Rectal smooth muscle tissue (tissue), 1 donor: ENCODE results near the gene WWOX.

Source experiments
- H3K27ac ChIP-seq: one replicate; pipeline ENCODE4 v1.7.0; 2013; ENCODE audit warnings: low read depth, low read length, inconsistent platforms
- H3K27me3 ChIP-seq: one replicate; pipeline ENCODE4 v1.7.0; 2013; ENCODE audit warnings: low read length; ENCODE audit not compliant: control insufficient read depth, insufficient read depth
- H3K36me3 ChIP-seq: one replicate; pipeline ENCODE4 v1.7.0; 2013; ENCODE audit warnings: low read length; ENCODE audit not compliant: control insufficient read depth, insufficient read depth
- H3K4me1 ChIP-seq: one replicate; pipeline ENCODE4 v1.7.0; 2013; ENCODE audit warnings: low read length; ENCODE audit not compliant: control insufficient read depth, insufficient read depth
- H3K4me3 ChIP-seq: one replicate; pipeline ENCODE4 v1.7.0; 2013; ENCODE audit warnings: low read length
- H3K9ac ChIP-seq: one replicate; pipeline ENCODE4 v1.7.0; 2013; ENCODE audit warnings: low read length

Gene WWOX

DNA sequence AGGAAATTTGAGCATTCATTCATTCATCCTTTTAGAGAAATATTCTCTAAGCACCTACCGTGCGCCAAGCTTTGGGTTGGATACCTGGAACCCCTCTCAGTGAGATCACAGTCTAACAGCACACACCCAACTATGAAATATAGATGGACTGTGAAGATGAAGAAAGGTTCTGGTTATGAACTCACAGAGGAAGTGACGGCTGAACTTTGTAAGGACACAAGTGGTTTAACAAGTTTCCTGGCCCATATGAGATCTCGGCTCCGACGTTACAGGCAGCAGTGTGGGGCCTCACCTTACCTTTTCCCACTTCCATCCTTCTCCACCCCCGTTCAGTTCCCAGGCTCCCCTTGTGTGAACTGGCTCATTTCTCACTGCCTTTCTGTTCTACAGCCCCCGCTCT lies 1094.8 kb downstream of the WWOX start:
- H3K9ac ChIP-seq: no peak overlapping the region
- H3K27me3 ChIP-seq: no peaks in the 10 kb centered on the region
- H3K36me3 ChIP-seq: no peaks in the 10 kb centered on the region
- no peak overlapping the region for H3K4me3 ChIP-seq
- H3K4me1 ChIP-seq: no peaks in the 10 kb centered on the region
- H3K27ac ChIP-seq: no peak overlapping the region

DNA sequence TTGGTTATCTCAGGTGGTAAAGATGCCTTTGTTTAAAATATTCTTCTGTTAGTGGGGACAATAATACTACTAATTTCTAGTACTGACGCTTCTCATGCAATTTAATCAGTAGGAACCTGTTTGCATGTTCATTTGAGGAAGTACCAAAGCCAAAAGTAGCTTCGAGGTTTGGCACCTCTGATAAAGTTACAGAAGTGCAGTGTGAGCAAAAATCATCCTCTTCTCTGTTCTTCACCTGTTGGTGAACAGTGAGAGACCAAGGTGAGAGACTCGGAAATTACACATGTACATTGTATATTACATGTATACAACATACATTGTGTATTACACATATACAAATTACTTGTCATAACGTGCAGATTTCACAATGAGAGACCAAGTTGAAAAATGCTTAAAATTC lies 1096.5 kb downstream of the WWOX start:
- Histone ChIP-seq H3K27ac (no peak overlapping the region), H3K4me3 (no peak overlapping the region), H3K4me1 (no peaks in the 10 kb centered on the region), H3K27me3 (no peaks in the 10 kb centered on the region), H3K9ac (no peak overlapping the region), H3K36me3 (no peaks in the 10 kb centered on the region)

DNA sequence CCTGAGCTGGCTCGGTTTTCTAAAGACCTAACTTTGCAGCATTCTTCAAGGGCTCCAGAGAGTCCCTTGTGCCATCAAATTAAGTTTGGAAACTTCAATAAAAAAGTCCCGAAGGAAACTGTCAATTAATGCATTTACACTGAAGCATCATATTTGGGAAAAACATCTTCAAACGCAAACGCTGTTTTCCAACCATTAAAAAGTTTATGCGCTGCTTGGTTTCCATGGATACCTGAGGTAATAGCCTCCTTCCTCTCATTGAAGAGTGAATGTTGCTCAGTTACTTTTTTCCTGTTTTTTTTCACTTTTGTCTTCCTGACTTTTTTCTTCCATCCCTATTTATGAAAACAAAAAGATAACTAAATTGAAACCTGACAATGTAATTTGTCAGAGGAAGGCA lies 1102.0 kb downstream of the WWOX start:
- Histone ChIP-seq H3K9ac (no peak overlapping the region), H3K36me3 (no peaks in the 10 kb centered on the region), H3K4me1 (no peaks in the 10 kb centered on the region), H3K27me3 (no peaks in the 10 kb centered on the region), H3K4me3 (no peak overlapping the region), H3K27ac (no peak overlapping the region)

DNA sequence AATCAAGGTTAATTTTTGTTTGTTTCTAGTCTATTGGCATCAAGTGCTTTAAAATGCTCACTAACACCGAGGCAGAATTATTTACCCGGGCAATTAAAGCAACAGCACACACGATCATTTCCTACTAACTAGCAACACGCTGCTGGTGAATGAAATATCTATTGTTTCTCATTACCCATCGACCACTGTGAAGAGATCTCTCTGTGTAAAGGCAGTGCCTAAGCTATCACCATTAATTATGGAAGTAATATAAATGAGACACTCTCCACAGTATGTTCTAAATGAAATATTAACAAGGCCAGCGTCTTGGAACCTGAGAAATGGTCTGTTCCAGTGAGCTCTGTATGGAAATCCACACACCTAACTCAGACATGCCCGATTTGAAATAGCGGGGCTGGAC lies 1103.5 kb downstream of the WWOX start:
- Histone ChIP-seq H3K4me3 (no peak overlapping the region), H3K27me3 (no peaks in the 10 kb centered on the region), H3K27ac (no peak overlapping the region), H3K9ac (no peak overlapping the region), H3K36me3 (no peaks in the 10 kb centered on the region), H3K4me1 (no peaks in the 10 kb centered on the region)

DNA sequence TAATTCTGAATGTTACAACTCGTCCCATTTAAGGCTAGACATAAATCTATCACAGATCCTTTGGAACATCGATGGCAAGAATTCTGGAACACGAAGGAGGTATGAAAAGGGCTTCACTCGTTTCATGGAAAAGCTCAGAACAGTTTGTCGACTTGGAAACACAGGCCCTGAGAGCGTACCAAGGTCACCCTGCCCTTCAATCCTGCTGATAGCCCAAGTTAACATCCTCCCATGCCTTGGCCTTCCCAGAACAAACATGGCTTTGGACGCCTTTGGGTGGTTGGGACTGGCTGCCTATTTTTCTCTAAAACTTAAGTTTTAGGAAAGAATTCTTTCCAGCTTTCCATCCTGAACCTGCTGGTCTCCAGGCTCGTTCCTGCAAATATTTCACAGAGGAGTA lies 1105.0 kb downstream of the WWOX start:
- H3K36me3 ChIP-seq: no peaks in the 10 kb centered on the region
- H3K4me1 ChIP-seq: no peaks in the 10 kb centered on the region
- H3K4me3 ChIP-seq: no peak overlapping the region
- no peak overlapping the region for H3K27ac ChIP-seq
- no peak overlapping the region for H3K9ac ChIP-seq
- H3K27me3 ChIP-seq: no peaks in the 10 kb centered on the region

DNA sequence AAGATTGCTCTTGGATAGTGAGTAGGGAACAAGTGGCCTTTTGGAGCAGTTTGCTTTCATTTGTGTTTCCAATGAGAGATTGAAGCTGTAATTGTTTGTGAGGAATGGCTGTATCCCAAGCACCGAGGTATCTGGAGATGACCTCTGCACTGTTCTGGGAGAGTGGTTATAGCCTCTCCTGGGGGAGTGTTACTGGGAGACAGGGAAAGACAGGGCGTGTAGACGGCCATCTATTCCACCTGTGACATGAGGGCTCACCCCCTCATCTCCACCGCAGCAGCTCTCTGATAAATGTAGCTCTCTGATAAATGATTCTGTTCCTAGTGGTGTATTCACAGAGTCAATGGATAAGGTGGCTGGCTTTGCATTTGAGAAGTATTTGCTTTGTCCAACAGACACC lies 1107.4 kb downstream of the WWOX start:
- Histone ChIP-seq H3K36me3 (no peaks in the 10 kb centered on the region), H3K27me3 (no peaks in the 10 kb centered on the region), H3K9ac (no peak overlapping the region), H3K4me3 (no peak overlapping the region), H3K4me1 (no peaks in the 10 kb centered on the region), H3K27ac (no peak overlapping the region)

DNA sequence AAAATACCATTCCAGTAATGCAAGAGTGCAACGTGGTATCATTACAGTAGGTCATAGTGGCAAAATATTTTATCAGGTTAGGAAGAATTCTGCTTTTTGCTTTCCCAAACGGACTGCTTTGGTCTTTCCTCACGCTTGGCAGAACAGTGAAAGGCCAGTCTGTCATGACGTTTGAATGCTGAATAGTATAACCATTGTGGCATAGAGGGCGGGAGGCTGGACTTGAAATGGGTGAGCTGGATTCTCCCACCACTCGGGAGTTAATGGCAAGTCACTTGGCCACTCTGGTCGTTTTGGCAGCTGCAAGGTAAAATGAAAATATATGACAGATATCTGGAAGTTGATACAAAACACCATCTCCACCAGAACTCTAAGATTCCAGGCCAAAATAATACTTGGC lies 1109.9 kb downstream of the WWOX start:
- H3K27ac ChIP-seq: no peak overlapping the region
- H3K9ac ChIP-seq: no peak overlapping the region

DNA sequence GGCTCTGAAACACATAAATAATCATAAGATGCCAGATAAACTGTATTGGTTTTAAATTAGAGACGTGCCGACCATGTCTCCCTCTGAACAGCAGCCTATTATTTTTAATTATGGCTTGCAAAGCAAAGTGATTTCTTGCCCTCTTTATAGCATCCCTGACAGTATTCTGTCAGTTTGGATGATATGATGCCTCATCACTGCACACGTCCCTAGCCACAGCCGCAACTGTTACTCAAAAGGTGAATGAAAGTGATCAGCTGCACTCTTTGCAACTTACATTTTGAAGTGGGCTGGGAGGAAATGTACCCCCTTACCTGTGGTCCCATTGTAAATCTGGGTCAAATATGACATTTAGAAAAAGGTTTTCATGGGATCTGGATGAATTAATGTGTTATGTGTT lies 1111.2 kb downstream of the WWOX start:
- H3K4me1 ChIP-seq: no peaks in the 10 kb centered on the region
- H3K4me3 ChIP-seq: no peak overlapping the region
- no peaks in the 10 kb centered on the region for H3K27me3 ChIP-seq
- no peak overlapping the region for H3K27ac ChIP-seq
- H3K9ac ChIP-seq: no peak overlapping the region
- no peaks in the 10 kb centered on the region for H3K36me3 ChIP-seq

More for the DNA sequence above, 1109.9 kb downstream of the WWOX start:
- Histone ChIP-seq H3K36me3 (no peaks in the 10 kb centered on the region), H3K4me3 (no peak overlapping the region), H3K4me1 (no peaks in the 10 kb centered on the region), H3K27me3 (no peaks in the 10 kb centered on the region)

DNA sequence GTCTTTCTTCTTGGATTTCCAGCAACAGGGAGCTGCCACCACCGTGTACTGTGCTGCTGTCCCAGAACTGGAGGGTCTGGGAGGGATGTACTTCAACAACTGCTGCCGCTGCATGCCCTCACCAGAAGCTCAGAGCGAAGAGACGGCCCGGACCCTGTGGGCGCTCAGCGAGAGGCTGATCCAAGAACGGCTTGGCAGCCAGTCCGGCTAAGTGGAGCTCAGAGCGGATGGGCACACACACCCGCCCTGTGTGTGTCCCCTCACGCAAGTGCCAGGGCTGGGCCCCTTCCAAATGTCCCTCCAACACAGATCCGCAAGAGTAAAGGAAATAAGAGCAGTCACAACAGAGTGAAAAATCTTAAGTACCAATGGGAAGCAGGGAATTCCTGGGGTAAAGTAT lies 1112.1 kb downstream of the WWOX start:
- no peak overlapping the region for H3K9ac ChIP-seq
- no peak overlapping the region for H3K4me3 ChIP-seq
- no peaks in the 10 kb centered on the region for H3K36me3 ChIP-seq
- H3K27ac ChIP-seq: no peak overlapping the region
- H3K27me3 ChIP-seq: no peaks in the 10 kb centered on the region
- no peaks in the 10 kb centered on the region for H3K4me1 ChIP-seq

DNA sequence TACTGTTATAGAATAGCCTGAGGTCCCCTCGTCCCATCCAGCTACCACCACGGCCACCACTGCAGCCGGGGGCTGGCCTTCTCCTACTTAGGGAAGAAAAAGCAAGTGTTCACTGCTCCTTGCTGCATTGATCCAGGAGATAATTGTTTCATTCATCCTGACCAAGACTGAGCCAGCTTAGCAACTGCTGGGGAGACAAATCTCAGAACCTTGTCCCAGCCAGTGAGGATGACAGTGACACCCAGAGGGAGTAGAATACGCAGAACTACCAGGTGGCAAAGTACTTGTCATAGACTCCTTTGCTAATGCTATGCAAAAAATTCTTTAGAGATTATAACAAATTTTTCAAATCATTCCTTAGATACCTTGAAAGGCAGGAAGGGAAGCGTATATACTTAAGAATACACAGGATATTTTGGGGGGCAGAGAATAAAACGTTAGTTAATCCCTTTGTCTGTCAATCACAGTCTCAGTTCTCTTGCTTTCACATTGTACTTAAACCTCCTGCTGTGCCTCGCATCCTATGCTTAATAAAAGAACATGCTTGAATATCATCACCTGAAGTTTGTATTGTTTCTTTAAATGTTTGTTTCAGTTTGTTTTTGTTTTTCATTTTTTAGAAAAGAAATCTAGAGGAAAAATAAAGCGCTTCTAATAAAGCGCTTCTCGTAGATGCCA lies 1112.8 kb downstream of the WWOX start:
- no peaks in the 10 kb centered on the region for H3K36me3 ChIP-seq
- no peak overlapping the region for H3K27ac ChIP-seq
- no peaks in the 10 kb centered on the region for H3K4me1 ChIP-seq
- H3K4me3 ChIP-seq: no peak overlapping the region
- H3K9ac ChIP-seq: no peak overlapping the region
- no peaks in the 10 kb centered on the region for H3K27me3 ChIP-seq

DNA sequence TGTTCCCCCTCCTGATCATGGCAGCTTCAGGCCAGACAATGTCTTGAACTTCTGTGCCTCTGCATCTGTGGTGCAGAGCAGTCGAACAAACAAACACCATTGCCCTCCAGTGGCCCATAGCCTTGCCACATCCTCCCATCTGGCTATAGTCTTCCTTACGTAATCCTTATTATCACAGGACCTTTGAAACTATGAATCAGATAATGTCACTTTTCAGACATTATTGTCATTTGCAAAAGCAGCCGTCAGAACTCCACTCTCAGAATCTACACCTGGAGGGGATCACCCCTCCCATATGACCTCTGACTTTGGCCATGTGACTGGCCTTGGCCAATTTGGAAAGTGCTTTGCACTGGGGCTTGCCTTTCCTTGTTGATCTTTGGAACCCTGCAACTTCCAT lies 1113.8 kb downstream of the WWOX start:
- Histone ChIP-seq H3K9ac (no peak overlapping the region), H3K27ac (no peak overlapping the region), H3K36me3 (no peaks in the 10 kb centered on the region), H3K27me3 (no peaks in the 10 kb centered on the region), H3K4me3 (no peak overlapping the region), H3K4me1 (no peaks in the 10 kb centered on the region)

DNA sequence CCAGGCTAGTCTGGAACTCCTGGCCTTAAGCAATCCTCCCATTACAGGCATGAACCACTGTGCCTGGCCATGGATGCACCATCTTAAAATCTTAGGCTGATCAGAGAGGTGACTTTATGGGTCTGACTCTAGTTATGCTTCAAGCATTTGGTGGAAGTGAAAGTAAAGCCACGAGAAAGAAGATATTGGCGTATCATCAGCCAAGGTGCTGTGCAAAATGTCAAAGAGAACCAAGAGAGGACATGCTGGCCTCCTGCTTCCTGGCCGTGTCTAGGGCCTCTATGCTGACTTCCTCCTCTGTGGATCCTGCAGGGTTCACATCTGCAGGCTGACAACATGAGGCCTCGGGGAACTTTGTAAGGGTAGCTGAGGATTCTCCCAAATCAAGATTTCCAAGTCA lies 1115.8 kb downstream of the WWOX start:
- H3K27me3 ChIP-seq: no peaks in the 10 kb centered on the region
- H3K9ac ChIP-seq: no peak overlapping the region
- no peak overlapping the region for H3K27ac ChIP-seq
- no peaks in the 10 kb centered on the region for H3K4me1 ChIP-seq
- no peak overlapping the region for H3K4me3 ChIP-seq
- no peaks in the 10 kb centered on the region for H3K36me3 ChIP-seq

DNA sequence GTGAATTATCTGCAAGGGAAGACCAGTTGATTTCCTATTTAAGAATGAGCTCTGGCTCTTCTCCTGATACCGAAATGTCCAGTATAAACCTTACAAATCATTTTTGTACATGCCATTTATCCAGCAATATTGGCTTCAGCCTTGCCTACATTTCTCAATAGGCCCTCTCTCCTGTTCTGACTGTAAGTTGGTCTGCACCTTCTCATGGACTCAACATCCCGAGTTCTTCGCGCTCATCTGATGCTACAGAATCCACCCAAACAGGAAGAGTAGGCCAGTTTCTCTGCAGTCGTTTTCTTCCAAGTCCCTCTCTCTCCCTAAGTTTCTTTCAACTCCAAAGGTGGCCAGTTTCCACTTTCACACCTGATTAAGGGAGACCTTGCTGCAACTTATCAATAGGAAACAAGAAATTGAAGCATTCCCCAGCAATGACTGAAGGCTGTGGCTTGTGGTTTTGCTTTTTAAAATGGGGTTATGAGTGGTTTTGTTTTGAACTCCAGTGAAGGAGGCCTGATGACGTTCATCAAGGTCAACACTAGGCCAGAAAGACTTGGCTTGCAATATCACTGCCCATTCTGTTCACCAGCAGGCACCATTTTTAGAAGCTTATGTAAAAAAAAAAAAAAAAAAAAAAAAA lies 1118.0 kb downstream of the WWOX start:
- H3K36me3 ChIP-seq: no peaks in the 10 kb centered on the region
- H3K4me3 ChIP-seq: no peak overlapping the region
- H3K27me3 ChIP-seq: no peaks in the 10 kb centered on the region
- no peak overlapping the region for H3K27ac ChIP-seq
- no peaks in the 10 kb centered on the region for H3K4me1 ChIP-seq
- no peak overlapping the region for H3K9ac ChIP-seq
